Activated CD4-positive, alpha-beta T cell treated with anti-CD3 and anti-CD28 coated beads, Interleukin-2, amount 50 U/mL, for 1 hour (primary cell): ENCODE data around the gene KLK3.

Source experiments
- DNase-seq: peaks from one replicate; pipeline ENCODE4 v3.0.0-alpha.2; 2020

Gene KLK3

DNA sequence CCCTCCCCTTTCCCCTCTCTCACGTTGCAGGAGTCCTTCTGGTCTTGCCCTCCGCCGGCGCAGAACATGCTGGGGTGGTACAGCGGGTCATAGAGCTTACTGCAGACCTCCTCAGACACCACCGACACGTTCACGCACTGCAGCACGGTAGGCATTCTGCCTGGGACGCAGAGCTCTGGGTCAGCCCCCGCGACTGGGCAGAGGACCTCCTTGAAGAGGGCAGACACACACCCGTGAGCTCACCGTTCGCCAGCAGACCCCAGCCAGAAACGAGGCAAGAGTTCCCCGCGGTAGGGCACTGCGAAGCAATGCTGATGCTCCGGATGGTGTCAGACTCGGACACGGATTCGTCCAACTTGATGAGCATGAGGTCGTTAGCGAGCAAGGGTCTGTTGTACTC, 53.6 kb downstream of the KLK3 start:
- no peak for DNase-seq

DNA sequence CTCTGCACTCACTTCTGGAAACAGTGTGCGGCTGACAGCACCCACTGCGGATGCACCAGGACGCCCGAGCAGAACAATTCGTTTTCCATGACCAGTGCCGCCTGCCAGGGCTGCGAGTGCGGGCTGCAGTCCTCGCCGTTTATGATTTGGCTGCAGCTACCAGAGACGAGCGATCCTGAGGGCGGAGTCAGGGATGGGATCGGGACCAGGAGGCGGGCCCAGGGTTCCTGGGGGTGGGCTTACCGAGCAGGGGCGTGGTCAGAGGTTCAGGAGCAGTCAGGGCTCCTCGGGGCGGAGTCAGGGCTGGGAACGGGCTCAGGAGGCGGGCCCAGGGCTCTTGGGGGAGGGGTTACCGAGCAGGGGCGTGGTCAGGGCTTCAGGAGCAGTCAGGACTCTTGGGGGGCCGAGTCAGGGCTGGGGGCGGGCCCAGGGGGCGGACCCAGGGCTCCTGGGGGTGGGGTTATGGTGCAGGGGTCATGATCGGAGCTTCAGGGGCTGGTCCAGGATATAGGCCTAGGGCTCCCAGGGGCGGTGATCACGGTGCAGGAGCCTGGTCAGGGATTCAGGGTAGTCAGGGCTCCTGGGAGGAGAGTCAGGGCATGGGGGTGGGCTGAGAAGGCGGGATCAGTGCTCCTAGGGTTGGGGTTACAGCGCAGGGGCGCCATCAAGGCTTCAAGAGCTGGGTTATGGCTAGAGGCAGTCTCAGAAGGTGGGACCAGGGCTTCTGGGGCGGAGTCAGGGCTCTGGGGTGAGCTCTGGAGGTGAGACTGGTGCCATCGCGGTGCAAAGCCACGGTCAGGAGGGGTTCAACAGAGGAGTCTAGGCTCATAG, 54.7 kb downstream of the KLK3 start:
- no peak for DNase-seq
